RWPE2 (cell line): ENCODE results near the gene DUS2.

Experiments used
- ATAC-seq: fragments of 200-7000 bp; cut with Tn5 transposase; 3 replicates; pipeline ENCODE4 v1.9.1; 2021; ENCODE audit warnings: low read depth
- DNase-seq: peaks from one replicate; pipeline ENCODE4 v3.0.0-alpha.2; 2020; ENCODE audit warnings: low spot score
- H3K27ac ChIP-seq: fragments of 450-650 bp; 2 replicates; pipeline ENCODE4 v1.5.1; 2017; ENCODE audit warnings: mild to moderate bottlenecking; ENCODE audit not compliant: poor library complexity, severe bottlenecking
- H3K27me3 ChIP-seq: fragments of 250-450 bp; sonication (Bioruptor Pico); 2 replicates; pipeline ENCODE4 v1.5.1; 2021; ENCODE audit warnings: mild to moderate bottlenecking, moderate library complexity; ENCODE audit not compliant: insufficient read depth, poor library complexity, severe bottlenecking
- H3K36me3 ChIP-seq: fragments of 250-450 bp; sonication (Bioruptor Pico); 2 replicates; pipeline ENCODE4 v1.5.1; 2020; ENCODE audit warnings: low read depth, mild to moderate bottlenecking, moderate library complexity
- H3K4me1 ChIP-seq: fragments of 250-450 bp; sonication (Bioruptor Pico); 2 replicates; pipeline ENCODE4 v1.5.1; 2021; ENCODE audit warnings: mild to moderate bottlenecking, moderate library complexity; ENCODE audit not compliant: insufficient read depth, poor library complexity, severe bottlenecking
- H3K4me3 ChIP-seq: fragments of 250-450 bp; sonication (Bioruptor Pico); 2 replicates; pipeline ENCODE4 v1.5.1; 2021; ENCODE audit warnings: mild to moderate bottlenecking, moderate library complexity; ENCODE audit not compliant: severe bottlenecking
- H3K9me3 ChIP-seq: fragments of 250-450 bp; sonication (Bioruptor Pico); 2 replicates; pipeline ENCODE4 v1.5.1; 2021; ENCODE audit warnings: mild to moderate bottlenecking, moderate library complexity; ENCODE audit not compliant: severe bottlenecking
- TF ChIP-seq, protein P1 (sequence below): fragments of 450-650 bp; IDR thresholded peaks from one replicate; pipeline ENCODE4 v1.5.1; 2017; ENCODE audit warnings: mild to moderate bottlenecking, moderate library complexity; ENCODE audit not compliant: poor library complexity, severe bottlenecking

The DUS2 gene

DNA sequence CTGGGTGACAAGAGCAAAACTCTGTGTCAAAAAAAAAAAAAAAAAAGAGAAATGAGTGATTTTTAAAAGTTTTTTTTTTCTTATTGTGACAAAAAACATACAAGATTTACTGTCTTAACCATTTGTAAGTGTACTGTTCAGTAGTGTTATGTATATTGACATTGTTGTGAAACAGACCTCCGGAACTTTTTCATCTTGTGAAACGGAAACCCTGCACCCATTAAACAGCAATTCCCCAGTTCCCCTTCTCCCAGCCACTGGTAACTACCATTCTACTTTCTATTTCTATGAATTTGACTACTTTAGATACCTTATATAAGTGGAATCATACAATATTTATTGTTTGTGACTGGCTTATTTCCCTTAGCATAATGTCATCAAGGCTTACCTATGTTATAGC is 18.7 kb downstream of the DUS2 start:
- Histone ChIP-seq H3K9me3 (no peaks in the 10 kb centered on the region), H3K27me3 (no peaks in the 10 kb centered on the region), H3K4me3 (no peak overlapping the region), H3K4me1 (no peaks in the 10 kb centered on the region), H3K27ac (no peak overlapping the region), H3K36me3 (peaks cover 62% of the 10 kb centered on the region)
- DNase-seq (no peak), ATAC-seq (no peak)
- TF ChIP-seq, protein P1, sequence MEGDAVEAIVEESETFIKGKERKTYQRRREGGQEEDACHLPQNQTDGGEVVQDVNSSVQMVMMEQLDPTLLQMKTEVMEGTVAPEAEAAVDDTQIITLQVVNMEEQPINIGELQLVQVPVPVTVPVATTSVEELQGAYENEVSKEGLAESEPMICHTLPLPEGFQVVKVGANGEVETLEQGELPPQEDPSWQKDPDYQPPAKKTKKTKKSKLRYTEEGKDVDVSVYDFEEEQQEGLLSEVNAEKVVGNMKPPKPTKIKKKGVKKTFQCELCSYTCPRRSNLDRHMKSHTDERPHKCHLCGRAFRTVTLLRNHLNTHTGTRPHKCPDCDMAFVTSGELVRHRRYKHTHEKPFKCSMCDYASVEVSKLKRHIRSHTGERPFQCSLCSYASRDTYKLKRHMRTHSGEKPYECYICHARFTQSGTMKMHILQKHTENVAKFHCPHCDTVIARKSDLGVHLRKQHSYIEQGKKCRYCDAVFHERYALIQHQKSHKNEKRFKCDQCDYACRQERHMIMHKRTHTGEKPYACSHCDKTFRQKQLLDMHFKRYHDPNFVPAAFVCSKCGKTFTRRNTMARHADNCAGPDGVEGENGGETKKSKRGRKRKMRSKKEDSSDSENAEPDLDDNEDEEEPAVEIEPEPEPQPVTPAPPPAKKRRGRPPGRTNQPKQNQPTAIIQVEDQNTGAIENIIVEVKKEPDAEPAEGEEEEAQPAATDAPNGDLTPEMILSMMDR: no peak

DNA sequence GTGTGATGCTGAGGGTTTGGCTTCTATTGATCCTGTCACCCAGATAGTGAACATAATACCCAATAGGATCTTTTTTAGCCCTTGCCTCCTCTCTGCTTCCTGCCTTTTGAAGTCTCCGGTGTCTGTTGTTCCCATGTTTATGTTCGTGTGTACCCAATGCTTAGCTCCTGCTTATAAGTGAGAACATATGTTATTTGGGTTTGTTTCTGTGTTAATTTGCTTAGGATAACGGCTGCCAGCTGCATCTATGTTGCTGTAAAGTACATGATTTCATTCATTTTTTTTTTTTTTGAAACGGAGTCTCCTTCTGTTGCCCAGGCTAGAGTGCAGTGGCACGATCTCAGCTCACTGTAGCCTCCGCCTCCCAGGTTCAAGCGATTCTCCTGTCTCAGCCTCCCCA is 23.0 kb downstream of the DUS2 start:
- peaks cover 59% of the 10 kb centered on the region for H3K36me3 ChIP-seq
- H3K27me3 ChIP-seq: no peaks in the 10 kb centered on the region
- no peaks in the 10 kb centered on the region for H3K4me1 ChIP-seq
- TF ChIP-seq, protein P1: no peak
- DNase-seq (no peak), ATAC-seq (no peak)
- no peak overlapping the region for H3K4me3 ChIP-seq
- no peak overlapping the region for H3K27ac ChIP-seq
- H3K9me3 ChIP-seq: no peaks in the 10 kb centered on the region

- DNase-seq (no peak), ATAC-seq (no peak)
- Histone ChIP-seq H3K4me1 (no peaks in the 10 kb centered on the region), H3K36me3 (peaks cover 60% of the 10 kb centered on the region), H3K27me3 (no peaks in the 10 kb centered on the region), H3K9me3 (no peaks in the 10 kb centered on the region), H3K4me3 (no peak overlapping the region), H3K27ac (no peak overlapping the region)
- TF ChIP-seq, protein P1: no peak
Observed at GRCh38 chr16:68047987-68048386, 24.9 kb downstream of the DUS2 start.

DNA sequence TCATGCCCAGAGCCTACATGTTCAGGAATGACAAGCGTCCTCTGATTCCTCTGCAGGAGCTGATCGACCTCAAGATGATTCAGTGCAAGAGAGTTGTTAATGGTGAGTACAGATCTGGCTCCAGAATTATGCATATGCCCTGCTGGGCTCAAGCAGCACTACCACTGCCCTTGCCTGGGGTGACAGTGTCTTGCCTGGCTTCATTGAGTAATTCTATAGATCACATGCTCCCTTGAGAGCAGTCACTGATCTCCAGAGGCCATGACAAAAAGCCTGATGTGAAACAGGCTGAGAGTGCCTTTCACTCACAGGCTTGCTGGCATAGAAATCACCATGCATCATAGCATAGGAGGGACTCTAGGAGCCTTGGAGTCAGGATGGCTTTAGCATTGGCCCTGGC is 26.4 kb downstream of the DUS2 start:
- no peak for ATAC-seq
- no peak overlapping the region for H3K27ac ChIP-seq
- TF ChIP-seq, protein P1: no peak
- no peaks in the 10 kb centered on the region for H3K4me1 ChIP-seq
- no peak overlapping the region for H3K4me3 ChIP-seq
- H3K36me3 ChIP-seq: peaks cover 70% of the 10 kb centered on the region
- DNase-seq: no peak
- H3K9me3 ChIP-seq: no peaks in the 10 kb centered on the region
- no peaks in the 10 kb centered on the region for H3K27me3 ChIP-seq

DNA sequence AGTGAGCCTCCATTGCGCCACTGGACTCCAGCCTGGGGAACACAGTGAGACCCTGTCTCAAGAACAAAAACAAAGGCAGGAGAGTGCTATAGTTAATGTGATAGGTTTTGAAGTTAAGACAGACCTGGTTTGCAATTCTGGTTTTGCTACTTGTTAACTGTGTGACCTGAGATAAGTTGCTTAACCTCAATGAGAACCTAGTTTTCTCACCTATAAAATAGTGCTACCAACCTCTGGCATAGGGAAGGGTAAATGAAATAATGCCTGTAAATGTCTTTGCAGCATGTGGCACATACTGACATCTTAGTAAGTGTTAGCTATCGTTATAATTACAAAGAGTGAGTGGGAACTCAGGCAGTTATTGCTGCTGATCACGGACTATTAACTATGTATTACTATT is 32.3 kb downstream of the DUS2 start:
- H3K4me1 ChIP-seq: no peaks in the 10 kb centered on the region
- H3K27ac ChIP-seq: no peak overlapping the region
- peaks cover 71% of the 10 kb centered on the region for H3K36me3 ChIP-seq
- no peak overlapping the region for H3K4me3 ChIP-seq
- TF ChIP-seq, protein P1: no peak
- ATAC-seq (no peak), DNase-seq (no peak)
- H3K9me3 ChIP-seq: no peaks in the 10 kb centered on the region
- H3K27me3 ChIP-seq: no peaks in the 10 kb centered on the region
